HepG2 (cell line): ENCODE results near the gene BNIP1.

Experiments
- RAD51 ChIP-seq: fragments of 450-650 bp; IDR thresholded peaks from 2 replicates; pipeline ENCODE4 v1.6.1; 2016; ENCODE audit warnings: borderline replicate concordance
- REST ChIP-seq, 2 experiments: IDR thresholded peaks; 2 replicates each; pipeline ENCODE4 v1.6.1; 2011 to 2012; ENCODE audit warnings: low read length in 2 of 2, borderline replicate concordance in 1 of 2, low read depth in 1 of 2, mild to moderate bottlenecking in 1 of 2, moderate library complexity in 1 of 2
- SP4 ChIP-seq: sonication (generic); formaldehyde crosslinking; IDR thresholded peaks from 2 replicates; pipeline ENCODE4 v1.8.1; 2023; ENCODE audit warnings: mild to moderate bottlenecking, missing genetic modification reagents
- TCF7 ChIP-seq: sonication (generic); IDR thresholded peaks from 2 replicates; pipeline ENCODE4 v1.6.1; 2016; ENCODE audit warnings: antibody characterized with exemption, low read depth

DNA sequence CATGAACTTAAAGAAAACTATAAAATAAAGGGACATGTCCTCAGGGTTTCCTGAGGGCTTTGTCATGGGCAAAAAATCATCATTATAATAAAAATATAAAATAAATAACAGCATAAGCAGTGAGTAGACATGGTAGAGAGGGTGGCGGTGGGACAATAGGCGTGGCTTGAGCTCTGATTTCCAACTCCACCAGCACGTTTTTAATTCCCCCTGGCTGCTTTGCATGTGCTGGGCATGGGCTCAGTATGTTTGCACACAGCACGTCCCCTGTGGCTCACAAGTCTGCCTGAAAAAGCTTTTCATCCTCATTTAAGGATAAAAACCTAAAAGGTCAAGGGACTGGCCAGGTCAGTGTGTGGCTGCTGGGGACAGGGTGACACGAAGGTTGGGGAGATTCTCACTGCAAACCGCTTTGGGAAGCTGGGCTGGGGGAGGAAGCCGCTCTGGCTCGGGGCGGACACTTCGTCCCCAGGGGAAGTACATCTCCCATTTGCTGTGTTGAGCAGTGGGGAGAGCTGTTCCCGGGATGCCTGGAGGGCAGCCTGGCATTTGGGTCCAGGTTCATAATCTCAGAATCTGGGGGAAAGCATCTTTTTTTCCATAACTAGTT, 58.0 kb downstream of the BNIP1 start:
- TF ChIP-seq SP4 (no peak), REST (IDR thresholded peaks at IDR 0.05; ENCODE audit: borderline replicate concordance in 1 of 2, low read depth in 1 of 2, low read length in 2 of 2) (no peak), TCF7 (no peak), RAD51 (no peak)
